ENCODE results near the gene POLRMT.

POLRMT gene

DNA sequence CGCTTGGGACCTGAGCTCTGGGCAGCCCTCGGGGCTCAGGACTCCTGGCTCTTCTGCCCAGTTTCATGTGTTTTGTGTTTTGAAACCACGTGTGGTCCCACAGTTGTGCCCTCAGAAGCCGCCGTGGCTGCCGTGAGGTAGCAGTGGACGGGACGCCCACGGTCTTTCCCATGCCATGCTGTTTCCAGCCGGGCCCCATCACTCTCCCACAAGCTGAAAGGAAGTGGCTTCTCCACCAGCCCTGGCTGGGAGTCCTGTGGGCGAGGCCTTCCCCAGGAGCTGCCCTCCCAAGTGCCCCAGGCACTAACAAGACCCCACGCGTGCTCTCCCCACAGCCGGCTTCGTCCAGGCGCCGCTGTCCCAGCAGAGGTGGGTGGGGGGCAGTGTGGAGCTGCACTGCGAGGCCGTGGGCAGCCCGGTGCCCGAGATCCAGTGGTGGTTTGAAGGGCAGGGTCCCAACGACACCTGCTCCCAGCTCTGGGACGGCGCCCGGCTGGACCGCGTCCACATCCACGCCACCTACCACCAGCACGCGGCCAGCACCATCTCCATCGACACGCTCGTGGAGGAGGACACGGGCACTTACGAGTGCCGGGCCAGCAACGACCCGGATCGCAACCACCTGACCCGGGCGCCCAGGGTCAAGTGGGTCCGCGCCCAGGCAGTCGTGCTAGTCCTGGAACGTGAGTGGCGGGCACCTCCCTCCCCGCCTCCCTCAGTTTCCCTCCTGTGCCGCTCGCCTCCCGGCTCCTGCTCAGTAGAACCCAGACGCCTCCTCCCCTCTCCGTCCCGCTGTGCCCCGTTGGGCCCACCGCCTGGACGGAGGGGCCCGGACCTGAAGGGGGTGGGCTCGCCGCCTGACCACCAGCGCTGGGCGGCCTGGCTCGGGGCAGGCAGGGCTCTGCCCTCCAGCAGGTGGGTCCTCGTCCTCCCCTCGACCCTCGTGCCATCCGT is 55.6 kb downstream of the POLRMT start:
- DNase-seq (ENCODE audit: low read depth) = no peak

DNA sequence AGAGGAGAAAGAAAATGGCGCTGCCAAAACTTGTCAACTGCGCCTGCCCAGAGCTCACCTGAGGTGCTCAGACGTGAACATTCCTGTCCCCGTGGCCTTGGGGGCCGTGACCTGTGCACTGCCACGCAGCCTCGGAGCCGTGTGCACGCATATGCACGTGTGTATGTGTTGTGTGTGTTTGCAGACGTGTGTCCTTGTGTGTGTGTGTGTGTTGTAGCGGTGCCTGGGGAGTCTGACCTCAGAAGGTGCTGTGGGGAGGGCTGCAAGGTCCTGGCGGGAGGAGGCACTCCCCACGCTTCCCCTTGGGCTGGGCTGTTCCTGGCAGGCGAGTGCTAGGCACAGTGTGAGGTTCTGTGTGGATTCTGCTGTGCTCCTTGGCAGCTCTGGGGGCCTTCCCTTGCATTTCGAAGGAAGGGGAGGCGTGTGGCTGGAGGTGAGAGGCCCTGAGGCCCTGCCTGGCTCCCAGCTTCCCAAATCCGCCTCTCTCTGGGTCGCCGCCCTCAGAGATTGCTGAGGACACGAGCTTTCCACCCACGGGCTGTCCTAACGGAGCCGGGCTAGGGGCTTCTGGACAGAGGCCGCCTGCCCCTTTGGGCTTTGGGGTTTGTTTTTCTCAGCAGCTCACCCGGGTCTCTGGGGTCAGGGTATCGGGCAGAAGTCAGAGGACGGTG is 56.4 kb downstream of the POLRMT start:
- no peak for DNase-seq (ENCODE audit: low read depth)

DNA sequence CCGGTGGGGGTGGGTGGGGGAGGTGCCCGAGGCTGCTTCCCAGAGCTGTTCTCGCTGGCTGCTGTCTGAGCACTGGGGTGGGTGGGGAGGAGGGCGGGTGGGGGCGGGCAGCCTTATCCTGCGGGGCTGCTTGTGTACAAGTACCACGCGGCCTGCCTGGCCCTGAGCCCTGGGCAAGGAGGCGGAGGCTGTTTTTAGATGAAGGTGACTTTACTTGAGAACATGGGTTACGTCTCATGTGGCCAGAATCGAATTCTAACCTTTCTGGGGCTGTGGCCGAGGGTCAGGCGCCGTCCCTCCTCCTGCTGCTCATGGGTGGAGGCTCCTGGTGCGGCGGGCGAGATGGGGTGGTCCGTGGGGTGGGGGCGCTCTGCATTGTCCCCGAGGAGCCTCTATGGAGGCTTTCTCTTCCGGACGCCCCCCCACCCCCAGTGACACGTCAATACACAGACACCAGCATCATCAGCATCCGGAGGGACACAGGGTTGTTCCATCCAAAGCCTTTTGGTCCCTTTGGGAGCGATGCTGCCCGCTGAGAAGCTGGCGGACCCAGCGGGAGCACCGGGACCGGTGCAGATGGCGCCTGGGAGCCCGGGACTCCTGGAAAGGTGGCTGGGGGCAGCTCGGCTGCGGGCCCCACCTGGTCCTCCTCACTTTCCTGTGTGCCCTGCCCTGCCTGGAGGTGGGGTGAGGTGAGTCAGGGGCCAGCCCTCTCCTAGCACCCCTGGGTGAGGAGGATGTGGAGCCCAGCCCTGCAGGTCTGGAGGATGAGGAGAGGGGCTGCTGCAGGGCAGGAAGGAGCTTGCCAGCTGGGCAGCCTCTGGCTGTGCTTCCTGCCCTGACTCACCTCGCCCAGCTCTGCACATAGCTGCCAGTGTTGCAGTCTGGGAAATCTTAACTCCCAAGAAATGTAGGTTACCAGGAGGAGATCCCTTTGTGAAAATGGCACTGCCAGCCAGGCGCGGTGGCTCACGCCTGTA is 57.5 kb downstream of the POLRMT start:
- peak; percentile 48 for DNase-seq (ENCODE audit: low read depth)

DNA sequence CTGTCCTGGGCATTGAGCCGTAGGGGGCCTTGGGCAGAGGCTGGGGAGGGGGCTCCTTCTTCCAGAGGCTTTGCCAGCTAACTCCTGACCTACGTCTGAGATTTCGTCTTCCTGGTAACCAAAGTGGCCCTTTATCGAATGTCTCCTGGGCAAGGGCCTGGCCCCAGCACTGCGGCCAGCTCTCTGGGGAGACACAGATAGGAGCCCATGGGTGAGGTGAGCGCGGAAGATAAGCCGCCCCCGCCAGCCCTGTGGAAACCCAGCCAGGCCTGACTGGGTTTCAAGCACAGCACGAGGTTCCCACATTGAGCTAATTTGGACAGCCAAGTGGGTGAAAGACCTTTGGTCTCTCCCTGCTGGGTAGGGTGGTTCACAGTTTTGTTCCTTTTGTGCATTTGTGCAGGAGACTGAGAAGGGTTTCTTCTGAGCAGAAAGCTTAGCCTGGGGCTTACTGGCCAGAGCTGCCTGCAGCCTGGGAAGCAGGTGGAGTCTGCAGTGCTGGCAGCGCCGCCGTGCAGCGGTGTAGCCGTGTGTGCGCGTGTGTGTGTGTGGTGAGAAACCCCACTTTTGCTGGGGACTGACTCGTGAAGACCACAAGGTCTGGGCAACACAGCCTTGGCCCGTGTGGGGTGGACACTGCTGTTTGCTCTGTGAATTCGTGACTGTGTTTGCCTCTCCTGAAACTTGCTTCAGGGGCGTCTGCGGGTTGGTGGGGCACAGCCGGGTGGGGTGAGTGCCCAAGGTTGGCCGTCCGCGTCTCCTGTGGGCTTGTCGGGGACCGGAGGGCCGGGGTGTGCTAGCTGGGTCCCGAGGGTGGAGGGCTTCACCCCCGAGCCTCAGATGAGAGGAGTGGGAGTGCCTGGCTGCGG is 58.4 kb downstream of the POLRMT start:
- peak; percentile 61 for DNase-seq (ENCODE audit: low read depth)

DNA sequence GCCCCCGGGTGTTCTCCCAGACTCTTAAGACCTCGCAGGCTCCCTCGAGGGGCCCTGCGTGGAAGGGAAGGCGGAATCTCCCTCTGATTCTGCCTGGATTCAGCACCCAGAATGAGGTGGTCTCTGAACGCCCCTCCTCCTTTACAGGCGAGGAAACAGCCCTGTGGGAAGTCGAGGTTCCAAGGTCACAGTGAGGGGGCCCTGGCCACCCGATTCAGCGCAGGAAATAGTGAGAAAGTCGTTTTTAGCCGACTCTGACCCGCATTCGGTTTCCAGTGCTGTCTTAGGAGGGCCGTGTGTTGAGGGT is 59.9 kb downstream of the POLRMT start:
- DNase-seq (ENCODE audit: low read depth) = no peak

DNA sequence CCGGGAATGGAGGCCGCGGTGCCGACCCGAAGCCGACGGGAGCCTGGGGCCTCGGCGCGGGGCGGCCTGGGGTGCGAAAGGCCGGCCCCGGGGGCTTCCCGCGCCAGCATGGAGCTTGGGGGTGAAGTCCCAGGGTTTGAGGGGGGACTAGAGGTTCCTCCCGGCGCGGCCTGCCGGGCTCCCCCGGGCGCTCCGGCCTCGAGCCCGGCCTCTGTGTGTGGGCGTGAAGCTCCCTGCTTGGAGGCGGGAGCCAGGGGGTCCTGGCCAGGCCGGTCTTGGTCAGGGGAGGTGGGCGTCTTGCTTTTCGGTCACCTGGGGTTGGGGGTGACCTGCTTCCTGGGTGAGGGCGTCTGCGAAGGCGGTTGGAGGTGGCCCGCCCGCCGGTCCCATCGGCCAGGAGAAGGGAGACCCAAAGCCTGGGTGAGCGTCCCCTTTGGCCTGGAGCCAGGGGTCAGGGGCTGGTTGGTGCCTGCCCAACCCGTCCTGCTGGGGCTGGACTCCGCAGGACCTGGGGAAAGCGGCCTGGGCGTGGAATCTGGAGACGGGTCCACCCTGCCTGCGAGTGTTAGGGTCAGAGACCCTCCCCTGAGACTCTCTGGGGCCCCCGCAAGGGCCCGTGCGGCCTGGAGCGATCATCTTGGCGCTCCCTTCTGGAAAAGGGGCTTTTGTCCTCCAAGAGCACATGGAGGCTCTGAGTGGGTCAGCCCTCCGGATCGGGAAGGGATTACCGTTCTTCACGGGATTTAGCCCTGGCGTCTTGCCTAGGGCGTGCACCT is 60.4 kb downstream of the POLRMT start:
- DNase-seq (ENCODE audit: low read depth) = peak; percentile 66

DNA sequence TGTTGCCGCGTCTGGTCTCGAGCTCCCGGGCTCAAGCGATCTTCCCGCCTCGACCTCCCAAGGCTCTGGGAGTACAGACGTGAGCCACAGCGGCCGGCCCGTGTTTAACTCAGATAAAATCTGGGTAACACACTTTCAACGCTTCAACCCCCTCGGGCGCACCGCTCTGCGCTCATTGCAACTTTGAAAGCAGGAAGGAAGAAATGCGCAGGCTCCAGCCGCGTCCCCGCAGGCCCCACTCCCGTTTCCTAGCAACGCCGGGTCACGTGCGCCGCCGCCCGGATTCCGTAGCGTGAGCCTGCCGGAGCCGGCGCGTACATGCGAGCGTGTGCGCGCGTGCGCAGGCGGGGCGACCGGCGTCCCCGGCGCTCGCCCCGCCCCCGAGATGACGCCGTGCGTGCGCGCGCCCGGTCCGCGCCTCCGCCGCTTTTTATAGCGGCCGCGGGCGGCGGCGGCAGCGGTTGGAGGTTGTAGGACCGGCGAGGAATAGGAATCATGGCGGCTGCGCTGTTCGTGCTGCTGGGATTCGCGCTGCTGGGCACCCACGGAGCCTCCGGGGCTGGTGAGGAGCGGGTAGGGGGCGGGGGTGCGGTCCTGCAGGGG is 61.1 kb downstream of the POLRMT start, which contains the start of gene BSG:
BSG (plus strand) TSS at position 457 of the 603 bp plus-strand sequence; CDS start at position 496, 39 bp downstream.
- DNase-seq (ENCODE audit: low read depth) = peak; percentile 97

DNA sequence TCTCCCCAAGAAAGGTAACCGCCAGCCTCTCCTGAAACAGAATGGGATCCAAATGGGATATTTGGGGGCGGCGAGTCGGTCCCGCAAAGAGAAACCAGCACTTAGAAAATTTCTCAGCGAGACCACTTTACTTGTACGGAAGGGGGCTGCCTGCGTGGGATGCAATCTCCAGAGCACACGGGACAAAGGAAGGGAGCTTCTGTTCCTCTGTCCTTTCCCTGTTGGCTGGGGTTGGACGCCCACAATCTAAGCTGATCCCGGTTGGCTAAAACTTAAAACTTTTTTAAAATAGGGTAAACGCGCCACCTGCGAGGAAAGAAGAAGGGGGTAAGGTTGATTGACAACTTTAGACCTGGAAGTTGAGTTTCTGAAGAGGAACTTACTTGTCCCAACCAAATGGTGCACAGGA is 61.8 kb downstream of the POLRMT start:
- peak; percentile 52 for DNase-seq (ENCODE audit: low read depth)

DNA sequence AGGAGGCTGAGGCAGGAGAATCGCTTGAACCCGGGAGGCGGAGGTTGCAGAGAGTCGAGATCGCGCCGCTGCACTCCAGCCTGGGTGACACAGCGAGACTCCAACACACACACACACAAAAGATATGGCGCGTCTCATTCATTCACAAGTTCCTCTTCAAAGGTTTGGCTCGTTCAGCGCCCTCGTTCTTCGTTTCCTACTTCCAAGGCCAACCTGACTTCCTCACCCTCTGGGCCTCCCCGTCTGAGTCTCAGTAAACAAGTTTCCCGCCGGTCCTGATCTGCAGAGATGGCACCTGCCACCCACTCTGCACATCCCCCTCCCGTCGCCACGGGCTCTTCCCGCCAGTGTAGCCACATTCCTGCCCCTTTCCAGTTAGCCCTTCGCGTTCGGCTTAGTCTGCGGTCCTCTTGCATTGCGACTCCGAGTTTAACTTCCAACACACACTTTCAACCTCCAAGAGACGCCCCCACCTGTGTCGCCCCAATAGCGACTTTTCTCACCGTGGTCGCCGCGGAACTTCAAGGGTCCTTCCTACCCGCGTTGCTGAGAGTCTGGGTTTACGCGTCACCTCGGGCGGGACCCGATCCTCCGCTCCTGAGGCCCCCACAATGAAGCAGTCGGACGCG is 62.3 kb downstream of the POLRMT start:
- peak; percentile 34 for DNase-seq (ENCODE audit: low read depth)

DNA sequence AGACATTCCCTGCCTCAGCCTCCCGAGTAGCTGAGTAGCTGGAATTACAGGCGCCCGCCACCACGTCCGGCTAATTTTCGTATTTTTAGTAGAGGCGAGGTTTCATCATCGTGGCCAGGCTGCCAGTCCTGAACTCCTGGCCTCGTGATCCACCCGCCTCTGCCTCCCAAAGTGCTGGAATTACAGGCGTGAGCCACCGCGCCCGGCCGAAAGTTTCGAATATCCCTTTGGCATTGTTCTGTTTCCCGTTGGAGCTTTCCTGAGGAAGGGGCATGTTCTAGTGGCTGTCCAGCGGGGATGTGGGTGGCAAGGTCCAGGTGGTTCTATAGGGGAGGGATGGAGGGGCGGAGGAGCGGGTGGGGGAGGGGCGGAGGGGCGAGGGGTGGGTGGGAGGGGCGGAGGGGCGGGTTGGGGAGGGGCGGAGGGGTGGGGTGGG is 63.1 kb downstream of the POLRMT start:
- no peak for DNase-seq (ENCODE audit: low read depth)

DNA sequence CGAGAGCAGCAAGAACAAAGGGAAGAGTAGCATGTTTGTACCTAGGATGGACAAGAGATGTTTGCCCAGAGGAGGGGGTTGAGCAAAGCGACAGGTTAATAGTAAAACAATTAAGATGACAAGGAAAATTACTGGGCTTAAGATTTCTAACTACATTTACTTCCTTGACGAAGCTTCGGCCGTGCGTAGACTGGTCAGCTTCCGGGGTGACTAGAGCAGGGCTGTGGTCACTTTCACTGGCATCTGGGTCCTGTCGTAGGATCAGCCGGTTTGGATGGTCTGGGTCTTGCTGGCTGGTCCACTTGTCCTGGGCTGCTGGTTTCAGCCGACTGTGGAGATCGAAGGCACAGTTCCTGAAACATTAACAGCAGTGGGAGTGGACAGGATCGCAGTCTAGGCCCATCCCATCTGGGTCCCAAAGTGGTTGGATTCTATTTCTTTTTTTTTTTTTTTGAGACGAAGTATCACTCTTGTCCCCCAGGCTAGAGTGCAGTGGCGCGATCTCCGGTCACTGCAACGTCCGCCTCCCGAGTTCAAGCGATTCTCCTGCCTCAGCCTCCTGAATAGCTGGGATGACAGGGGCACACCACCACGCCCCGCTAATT is 65.9 kb downstream of the POLRMT start:
- DNase-seq (ENCODE audit: low read depth) = no peak
